HepG2 (cell line): ENCODE results near the gene RAB43. TPM values are rescaled to one million over a fixed set of nuclear protein-coding genes. Genes with fewer than 3 reads are reported as not detected.

Source experiments
- ATAC-seq: fragments of 200-7000 bp; cut with Tn5 transposase; 3 replicates; pipeline ENCODE4 v1.9.1; 2020; ENCODE audit warnings: mild to moderate bottlenecking, moderate library complexity
- BruUV-seq: library from RNA; stranded (reverse); fragments of 400-500 nt; replicated peaks from 2 replicates; lab custom pipeline; 2021; lab: Mats Ljungman, UMichigan
- CTCF ChIA-PET: fragments of 300-600 bp; formaldehyde crosslinking; extraction: SDS; loops from one replicate; lab custom pipeline; 2021; ENCODE audit warnings: low total read pairs, inconsistent platforms, low intra/inter-chr PET ratio; lab: Yijun Ruan, JAX
- POLR2A ChIA-PET: fragments of 350-600 bp; sonication (Branson Sonifier 250); formaldehyde crosslinking; loops from one replicate; lab custom pipeline; 2020; ENCODE audit warnings: antibody characterized with exemption, inconsistent platforms; lab: Yijun Ruan, JAX
- DNase-seq: peaks from one replicate; pipeline ENCODE4 v3.0.0-alpha.2; 2015; ENCODE audit warnings: low spot score
- FAIRE-seq: peaks from 3 replicates; lab custom pipeline; 2011; peaks lifted over from hg19 to GRCh38; lab: Jason Lieb, UNC
- H2AFZ ChIP-seq: one replicate; pipeline ENCODE4 v1.6.1; 2011; ENCODE audit warnings: low read length, inconsistent platforms
- H3K27ac ChIP-seq: fragments of 300-600 bp; 3 replicates; pipeline ENCODE4 v1.8.0; 2011; ENCODE audit warnings: mixed run types, mild to moderate bottlenecking, mixed read lengths, low read length, inconsistent platforms; ENCODE audit not compliant: insufficient read depth; ENCODE audit errors: extremely low read length
- H3K27me3 ChIP-seq, 2 experiments: fragments of 200-600 bp in 1 of 2; 2 replicates in 1 of 2; 3 replicates in 1 of 2; pipeline versions ENCODE4 v1.6.0 to v1.8.0; 2011; ENCODE audit warnings: low read length in 2 of 2, mild to moderate bottlenecking in 2 of 2, moderate library complexity in 2 of 2, inconsistent platforms in 1 of 2; ENCODE audit not compliant: insufficient read depth in 2 of 2, control insufficient read depth in 1 of 2
- H3K36me3 ChIP-seq, 2 experiments: fragments of 200-600 bp in 1 of 2; replicated peaks in 1 of 2; 2 replicates in 1 of 2; 3 replicates in 1 of 2; pipeline versions ENCODE4 v1.5.1 to v1.8.0; 2011; ENCODE audit warnings: low read length in 2 of 2, inconsistent platforms in 1 of 2; ENCODE audit not compliant: insufficient read depth in 2 of 2, control insufficient read depth in 1 of 2
- H3K4me1 ChIP-seq: 2 replicates; pipeline ENCODE4 v1.5.1; 2012; ENCODE audit warnings: low read length, inconsistent platforms; ENCODE audit not compliant: insufficient read depth
- H3K4me2 ChIP-seq: 2 replicates; pipeline ENCODE4 v1.6.0; 2011; ENCODE audit warnings: low read depth, low read length, inconsistent platforms
- H3K4me3 ChIP-seq, 3 experiments: fragments of 200-600 bp in 1 of 3; sonication (generic), shearing (Covaris generic) in 1 of 3; replicated peaks in 1 of 3; 2 replicates each; pipeline ENCODE4 v1.5.1; 2011 to 2016; ENCODE audit warnings: low read length in 3 of 3, inconsistent platforms in 2 of 3, low read depth in 2 of 3, mild to moderate bottlenecking in 2 of 3, control low read depth in 1 of 3, mixed read lengths in 1 of 3; ENCODE audit not compliant: insufficient read depth in 1 of 3
- H3K79me2 ChIP-seq: one replicate; pipeline ENCODE4 v1.6.1; 2011; ENCODE audit warnings: low read length, inconsistent platforms; ENCODE audit not compliant: insufficient read depth
- H3K9ac ChIP-seq: 2 replicates; pipeline ENCODE4 v1.6.0; 2011; ENCODE audit warnings: mild to moderate bottlenecking, low read depth, low read length, inconsistent platforms; ENCODE audit not compliant: insufficient read depth
- H3K9me3 ChIP-seq: 2 replicates; pipeline ENCODE4 v1.5.1; 2012; ENCODE audit warnings: mild to moderate bottlenecking, low read length
- H4K20me1 ChIP-seq: 2 replicates; pipeline ENCODE4 v1.6.0; 2011; ENCODE audit warnings: inconsistent platforms, mild to moderate bottlenecking, low read length, moderate library complexity; ENCODE audit not compliant: insufficient read depth
- CEBPZ ChIP-seq: IDR thresholded peaks from 2 replicates; pipeline ENCODE4 v1.6.1; 2012; ENCODE audit warnings: low read length, improper control_type of control experiment
- HNF1B ChIP-seq: sonication (generic); formaldehyde crosslinking; IDR thresholded peaks from 2 replicates; pipeline ENCODE4 v1.5.1; 2020; ENCODE audit warnings: mild to moderate bottlenecking, moderate library complexity, missing genetic modification reagents
- MTF1 ChIP-seq: sonication (generic); formaldehyde crosslinking; IDR thresholded peaks from 2 replicates; pipeline ENCODE4 v1.5.0; 2020; ENCODE audit warnings: missing genetic modification reagents
- NCOR1 ChIP-seq: fragments of 200-600 bp; sonication (generic); IDR thresholded peaks from 2 replicates; pipeline ENCODE4 v1.7.0; 2017; ENCODE audit warnings: antibody characterized with exemption, low read length, borderline replicate concordance
- POLR2A ChIP-seq, 2 experiments: IDR thresholded peaks; 2 replicates each; pipeline ENCODE4 v1.6.1; 2011; ENCODE audit warnings: low read depth in 2 of 2, low read length in 2 of 2, mild to moderate bottlenecking in 1 of 2, moderate library complexity in 1 of 2; ENCODE audit not compliant: insufficient read depth in 1 of 2
- SAP130 ChIP-seq: IDR thresholded peaks from 2 replicates; pipeline ENCODE4 v1.6.1; 2016; ENCODE audit warnings: low read depth
- TEAD3 ChIP-seq: optimal IDR thresholded peaks from 2 replicates; pipeline ENCODE3; 2016; ENCODE audit warnings: borderline replicate concordance
- ZFP41 ChIP-seq: sonication (generic); formaldehyde crosslinking; IDR thresholded peaks from 2 replicates; pipeline ENCODE4 v1.4.0; 2020; ENCODE audit warnings: mild to moderate bottlenecking, missing genetic modification reagents, borderline replicate concordance
- ZHX1 ChIP-seq: sonication (generic); formaldehyde crosslinking; IDR thresholded peaks from 2 replicates; pipeline ENCODE4 v1.8.1; 2022; ENCODE audit warnings: low read depth, mild to moderate bottlenecking, missing genetic modification reagents
- ZNF20 ChIP-seq: sonication (generic); formaldehyde crosslinking; IDR thresholded peaks from 2 replicates; pipeline ENCODE4 v1.4.0; 2020; ENCODE audit warnings: mild to moderate bottlenecking, moderate library complexity, missing genetic modification reagents
- ZNF225 ChIP-seq: sonication (generic); formaldehyde crosslinking; IDR thresholded peaks from 2 replicates; pipeline ENCODE4 v1.4.0; 2020; ENCODE audit warnings: mild to moderate bottlenecking, missing genetic modification reagents
- ZNF3 ChIP-seq: IDR thresholded peaks from 2 replicates; pipeline ENCODE4 v1.7.0; 2017; ENCODE audit warnings: inconsistent platforms
- ZNF33B ChIP-seq: sonication (generic); formaldehyde crosslinking; IDR thresholded peaks from 2 replicates; pipeline ENCODE4 v1.5.1; 2020; ENCODE audit warnings: mild to moderate bottlenecking, missing genetic modification reagents
- ZNF747 ChIP-seq: sonication (generic); formaldehyde crosslinking; IDR thresholded peaks from 2 replicates; pipeline ENCODE4 v1.8.1; 2023; ENCODE audit warnings: missing genetic modification reagents, mild to moderate bottlenecking, borderline replicate concordance
- WGBS: methylation state at CpG from one replicate; pipeline ENCODE4 v1.1.6; 2017; ENCODE audit warnings: low lambda C conversion rate; 5-methylcytosine and 5-hydroxymethylcytosine counted together
- in situ Hi-C: cut with HindIII; loops from 2 replicates; pipeline ENCODE4 v1.10.0; 2017; ENCODE audit warnings: low pct_unique_long_range_greater_than_20kb; ENCODE audit not compliant: extremely low pct_ligation_motif_present
- intact Hi-C: fragments of 100-400 bp; cut with micrococcal nuclease; formaldehyde crosslinking; loops from one replicate; pipeline ENCODE4 v1.10.0; 2022; ENCODE audit not compliant: unreplicated experiment
- polyA plus RNA-seq, 8 experiments: library from polyadenylated mRNA; depleted of rRNA in 3 of 8; stranded (reverse) in 7 of 8; unstranded in 1 of 8; fragments of >200 nt; fragmentation: Illumina TruSeq in 4 of 8; extraction: Trizol in 4 of 8; gene quantifications; 2 replicates each; pipeline versions ENCODE4 v1.2.1 to v1.2.3, GENCODE V29; 2011 to 2016; ENCODE audit warnings: low read depth in 4 of 8, missing spikeins in 1 of 8, mixed read lengths in 1 of 8; ENCODE audit not compliant: insufficient read depth in 1 of 8
- total RNA-seq, 5 experiments: library from RNA; depleted of rRNA; stranded (reverse); fragments of >200 nt; fragmentation: Illumina TruSeq; extraction: Trizol; gene quantifications; 2 replicates each; pipeline ENCODE4 v1.2.3, GENCODE V29; 2016; ENCODE audit warnings: low read depth in 1 of 5

The RAB43 gene
- total and polyA plus RNA-seq, 2 of the 13 experiments (the other 11 are each of a cell fraction or from before 2014, with no cell fraction given), result 11.8 to 18.4 TPM

- no peaks in the 10 kb centered on the region; a peak in 1 of 5 replicates for H3K27me3 ChIP-seq
- WGBS, result 1% methylated on average over 48 of the region's 67 CpGs
- peaks cover 22% of the 10 kb centered on the region for H3K4me1 ChIP-seq
- H3K4me2 ChIP-seq, result peak within 1 kb of the TSS; percentile 96
- ChIA-PET POLR2A (interaction anchor here (0.7 to 2.6 kb wide), 13 partner anchors 11 to 118 kb away, joined by 3 to 20 read pairs (median 6); partner anchors contain the start of genes CNBP, COPG1, HMCES and RAB43), CTCF (interaction anchor here (3.0 kb wide), 1 partner anchor 84 kb away, joined by 17 read pairs; no protein-coding TSS in a partner anchor)
- H3K9me3 ChIP-seq, result no peaks in the 10 kb centered on the region
- intact Hi-C loops, result loop anchor here (1.0 kb wide), 2 partner anchors 84 to 107 kb away; no protein-coding TSS in a partner anchor
- H4K20me1 ChIP-seq, result no peaks in the 10 kb centered on the region
- in situ Hi-C loops, result no loop called here
- H3K79me2 ChIP-seq, result peaks cover 19% of the 10 kb centered on the region
- FAIRE-seq (peak; percentile 68), DNase-seq (peak; percentile 92), ATAC-seq (peak; percentile 82)
- peak within 1 kb of the TSS; percentile 100 for H3K27ac ChIP-seq
- peak within 1 kb of the TSS; percentile 100 for H2AFZ ChIP-seq
- peak within 1 kb of the TSS; percentile 91 to 99 (median 96) for H3K4me3 ChIP-seq
- BruUV-seq, result TSS peak; percentile 97
- peaks cover 2 to 9% of the 10 kb centered on the region in 2 experiments for H3K36me3 ChIP-seq
- H3K9ac ChIP-seq, result peak within 1 kb of the TSS; percentile 100
- TF ChIP-seq ZNF3 (CRISPR knock-in tag), result peak; percentile 30; the same call in 1 of the 2 replicates
- peak; percentile 79; the same call in 1 of the 2 replicates for TF ChIP-seq MTF1
- TF ChIP-seq ZHX1 (CRISPR knock-in tag), result no peak; the same call in 1 of the 2 replicates
- TF ChIP-seq ZFP41, result no peak
- TF ChIP-seq ZNF33B, result no peak
- peak; percentile 80; the same call in 1 of the 2 replicates for TF ChIP-seq NCOR1
- TF ChIP-seq POLR2A (IDR thresholded peaks at IDR 0.05; ENCODE audit: insufficient read depth in 1 of 2, low read depth in 2 of 2, low read length in 2 of 2), result peak; percentile 82 to 94
- no peak for TF ChIP-seq HNF1B (CRISPR knock-in tag)
- TF ChIP-seq ZNF747 (CRISPR knock-in tag), result no peak; the same call in 1 of the 2 replicates
- TF ChIP-seq TEAD3 (CRISPR knock-in tag), result no peak
- peak; percentile 60; the same call in 1 of the 2 replicates for TF ChIP-seq ZNF20
- peak; percentile 89 for TF ChIP-seq SAP130 (CRISPR knock-in tag)
- no peak for TF ChIP-seq CEBPZ
- TF ChIP-seq ZNF225 (CRISPR knock-in tag), result no peak
Observed at GRCh38 chr3:129160891-129161859, 39.6 kb upstream of the RAB43 start, which contains the start of gene ISY1. Gene ISY1 (minus strand): TSS chr3:129161063. CDS start chr3:129160975, 88 bp downstream.
